HEK293 (cell line): Measurements from ENCODE around the gene PTPN11.

Source experiments
- CTCF ChIA-PET: fragments of 350-600 bp; formaldehyde crosslinking; extraction: SDS; loops from one replicate; lab custom pipeline; 2021; ENCODE audit warnings: antibody characterized with exemption; lab: Yijun Ruan, JAX
- POLR2A ChIA-PET: fragments of 300-600 bp; formaldehyde crosslinking; extraction: SDS; loops from one replicate; lab custom pipeline; 2020; ENCODE audit warnings: antibody characterized with exemption, inconsistent platforms; lab: Yijun Ruan, JAX
- H3K27ac ChIP-seq: fragments of 200-500 bp; sonication (Bioruptor generic); 2 replicates; pipeline ENCODE4 v1.5.1; 2014; ENCODE audit warnings: low read depth, low read length, control low read depth, inconsistent platforms; ENCODE audit errors: extremely low read depth
- H3K36me3 ChIP-seq, 2 experiments: fragments of 200-500 bp in 1 of 2; sonication (Bioruptor generic) in 1 of 2; 1 replicate in 1 of 2; 2 replicates in 1 of 2; pipeline ENCODE4 v1.5.1; 2014 to 2017; ENCODE audit warnings: inconsistent platforms in 2 of 2, low read length in 2 of 2; ENCODE audit not compliant: control insufficient read depth in 2 of 2, insufficient read depth in 1 of 2
- H3K4me1 ChIP-seq: fragments of 200-500 bp; sonication (Bioruptor generic); 2 replicates; pipeline ENCODE4 v1.5.1; 2014; ENCODE audit warnings: mild to moderate bottlenecking, low read length, inconsistent platforms; ENCODE audit not compliant: control insufficient read depth, insufficient read depth
- H3K4me3 ChIP-seq: 2 replicates; pipeline ENCODE4 v1.5.1; 2011; ENCODE audit warnings: low read depth, mild to moderate bottlenecking, control low read depth, low read length, moderate library complexity
- H3K9me3 ChIP-seq: fragments of 200-500 bp; sonication (Bioruptor generic); 2 replicates; pipeline ENCODE4 v1.5.1; 2014; ENCODE audit warnings: low read depth, low read length, inconsistent platforms; ENCODE audit not compliant: control insufficient read depth, insufficient read depth
- CTCF ChIP-seq: fragments of 450-650 bp; formaldehyde crosslinking; IDR thresholded peaks from 2 replicates; pipeline ENCODE4 v1.5.1; 2016; ENCODE audit warnings: missing biosample characterization, missing genetic modification characterization
- GLI4 ChIP-seq: fragments of 450-650 bp; formaldehyde crosslinking; IDR thresholded peaks from 2 replicates; pipeline ENCODE4 v1.5.1; 2016; ENCODE audit warnings: missing biosample characterization, missing genetic modification characterization
- HIC1 ChIP-seq: fragments of 450-650 bp; formaldehyde crosslinking; IDR thresholded peaks from 2 replicates; pipeline ENCODE4 v1.5.1; 2016; ENCODE audit warnings: missing biosample characterization, missing genetic modification characterization
- KLF10 ChIP-seq: fragments of 450-650 bp; IDR thresholded peaks from 2 replicates; pipeline ENCODE4 v1.5.1; 2018; ENCODE audit warnings: missing biosample characterization, mild to moderate bottlenecking, missing genetic modification characterization
- YY2 ChIP-seq: fragments of 450-650 bp; formaldehyde crosslinking; IDR thresholded peaks from 2 replicates; pipeline ENCODE4 v1.5.1; 2016; ENCODE audit warnings: missing biosample characterization, missing genetic modification characterization
- ZBTB21 ChIP-seq: fragments of 450-650 bp; formaldehyde crosslinking; IDR thresholded peaks from 2 replicates; pipeline ENCODE4 v1.5.1; 2017; ENCODE audit warnings: missing biosample characterization, missing genetic modification characterization
- ZBTB48 ChIP-seq: fragments of 450-650 bp; formaldehyde crosslinking; IDR thresholded peaks from 2 replicates; pipeline ENCODE4 v1.5.1; 2016; ENCODE audit warnings: missing biosample characterization, missing genetic modification characterization
- ZNF155 ChIP-seq: fragments of 450-650 bp; formaldehyde crosslinking; IDR thresholded peaks from 2 replicates; pipeline ENCODE4 v1.5.1; 2016; ENCODE audit warnings: missing biosample characterization, missing genetic modification characterization
- ZNF18 ChIP-seq: fragments of 450-650 bp; formaldehyde crosslinking; IDR thresholded peaks from 2 replicates; pipeline ENCODE4 v1.5.1; 2016; ENCODE audit warnings: missing biosample characterization, missing genetic modification characterization
- ZNF23 ChIP-seq: fragments of 450-650 bp; formaldehyde crosslinking; IDR thresholded peaks from 2 replicates; pipeline ENCODE4 v1.5.1; 2016; ENCODE audit warnings: missing biosample characterization, missing genetic modification characterization, borderline replicate concordance
- ZNF341 ChIP-seq: fragments of 450-650 bp; formaldehyde crosslinking; IDR thresholded peaks from 2 replicates; pipeline ENCODE4; 2016; ENCODE audit warnings: low read depth, missing biosample characterization, missing genetic modification characterization
- ZNF513 ChIP-seq: fragments of 450-650 bp; IDR thresholded peaks from 2 replicates; pipeline ENCODE4 v1.5.1; 2018; ENCODE audit warnings: missing biosample characterization, missing genetic modification characterization
- ZNF514 ChIP-seq: fragments of 450-650 bp; formaldehyde crosslinking; IDR thresholded peaks from 2 replicates; pipeline ENCODE4 v1.5.1; 2016; ENCODE audit warnings: missing biosample characterization, missing genetic modification characterization
- ZNF544 ChIP-seq: fragments of 450-650 bp; formaldehyde crosslinking; IDR thresholded peaks from 2 replicates; pipeline ENCODE4 v1.5.0; 2017; ENCODE audit warnings: missing biosample characterization, missing genetic modification characterization
- ZNF596 ChIP-seq: fragments of 450-650 bp; IDR thresholded peaks from 2 replicates; pipeline ENCODE4 v1.5.0; 2018; ENCODE audit warnings: missing biosample characterization, mild to moderate bottlenecking, missing genetic modification characterization, moderate library complexity
- ZNF624 ChIP-seq: fragments of 450-650 bp; formaldehyde crosslinking; IDR thresholded peaks from 2 replicates; pipeline ENCODE4 v1.5.1; 2017; ENCODE audit warnings: missing biosample characterization, missing genetic modification characterization
- ZNF645 ChIP-seq: fragments of 450-650 bp; formaldehyde crosslinking; IDR thresholded peaks from 2 replicates; pipeline ENCODE4; 2016; ENCODE audit warnings: missing biosample characterization, missing genetic modification characterization
- ZNF660 ChIP-seq: fragments of 450-650 bp; IDR thresholded peaks from 2 replicates; pipeline ENCODE4 v1.5.1; 2018; ENCODE audit warnings: missing biosample characterization, mild to moderate bottlenecking, missing genetic modification characterization
- ZNF670 ChIP-seq: fragments of 450-650 bp; formaldehyde crosslinking; IDR thresholded peaks from 2 replicates; pipeline ENCODE4 v1.5.1; 2016; ENCODE audit warnings: missing biosample characterization, missing genetic modification characterization, low read depth
- ZNF701 ChIP-seq: fragments of 450-650 bp; formaldehyde crosslinking; IDR thresholded peaks from 2 replicates; pipeline ENCODE4 v1.5.1; 2016; ENCODE audit warnings: missing biosample characterization, missing genetic modification characterization
- ZNF791 ChIP-seq: fragments of 450-650 bp; formaldehyde crosslinking; IDR thresholded peaks from 2 replicates; pipeline ENCODE4 v1.5.1; 2016; ENCODE audit warnings: missing biosample characterization, missing genetic modification characterization
- ZSCAN18 ChIP-seq: fragments of 450-650 bp; formaldehyde crosslinking; IDR thresholded peaks from 2 replicates; pipeline ENCODE4 v1.5.1; 2016; ENCODE audit warnings: missing biosample characterization, missing genetic modification characterization

Gene PTPN11

GRCh38 chr12:112480931-112481330 lies 62.2 kb downstream of the PTPN11 start:
- Histone ChIP-seq H3K4me1 (no peaks in the 10 kb centered on the region), H3K27ac (no peak overlapping the region), H3K36me3 (peaks cover 39 to 91% of the 10 kb centered on the region in 2 experiments), H3K9me3 (no peaks in the 10 kb centered on the region), H3K4me3 (no peak overlapping the region)
- POLR2A ChIA-PET, result interaction anchor here (0.7 kb wide), 1 partner anchor 10 kb away, joined by 4 read pairs; no protein-coding TSS in a partner anchor
- TF ChIP-seq ZNF341 (no peak), ZNF544 (tag by site-specific recombination) (no peak), HIC1 (tag by site-specific recombination) (no peak), ZNF701 (no peak), ZNF514 (tag by site-specific recombination) (no peak), ZNF645 (tag by site-specific recombination) (no peak)
- CTCF ChIA-PET, result no interaction called here

GRCh38 chr12:112482733-112483132 lies 64.0 kb downstream of the PTPN11 start:
- H3K27ac ChIP-seq, result no peak overlapping the region
- H3K36me3 ChIP-seq, result peaks cover 33 to 90% of the 10 kb centered on the region in 2 experiments
- H3K4me1 ChIP-seq, result no peaks in the 10 kb centered on the region
- TF ChIP-seq GLI4 (tag by site-specific recombination) (no peak), ZBTB21 (tag by site-specific recombination) (no peak), ZSCAN18 (tag by site-specific recombination) (no peak), ZNF18 (tag by site-specific recombination) (no peak), ZNF624 (tag by site-specific recombination) (no peak), ZNF670 (tag by site-specific recombination) (no peak), ZNF645 (tag by site-specific recombination) (no peak)
- ChIA-PET CTCF (no interaction called here), POLR2A (no interaction called here)
- no peaks in the 10 kb centered on the region for H3K9me3 ChIP-seq
- no peak overlapping the region for H3K4me3 ChIP-seq

- Histone ChIP-seq H3K9me3 (no peaks in the 10 kb centered on the region), H3K27ac (no peak overlapping the region), H3K4me1 (no peaks in the 10 kb centered on the region), H3K4me3 (no peak overlapping the region), H3K36me3 (peaks cover 28 to 87% of the 10 kb centered on the region in 2 experiments)
- ChIA-PET CTCF (no interaction called here), POLR2A (interaction anchor here (0.6 kb wide), 1 partner anchor 19 kb away, joined by 5 read pairs; no protein-coding TSS in a partner anchor)
- TF ChIP-seq ZNF513 (tag by site-specific recombination) (no peak), ZBTB48 (no peak), ZNF660 (no peak), KLF10 (tag by site-specific recombination) (no peak), CTCF (tag by site-specific recombination) (no peak), ZNF155 (tag by site-specific recombination) (no peak), YY2 (no peak), ZNF624 (tag by site-specific recombination) (no peak), ZNF596 (tag by site-specific recombination) (no peak), ZNF791 (tag by site-specific recombination) (no peak), ZNF23 (tag by site-specific recombination) (no peak)
These were observed 67.6 kb downstream of the PTPN11 start for GRCh38 chr12:112486361-112486760.
